GM21576 (cell line): Measurements from ENCODE around the gene TSC2.
"Not testable (repeated sequence)": the region's sequence is repeated elsewhere in the genome, so short reads cannot be mapped to it uniquely, and the experiment has no call there.

Experiments used
- ATAC-seq: cut with Tn5 transposase; IDR thresholded peaks from one replicate; pipeline ENCODE4 v1.9.1; 2021; ENCODE audit warnings: mild to moderate bottlenecking, moderate library complexity; ENCODE audit not compliant: unreplicated experiment

TSC2 gene

DNA sequence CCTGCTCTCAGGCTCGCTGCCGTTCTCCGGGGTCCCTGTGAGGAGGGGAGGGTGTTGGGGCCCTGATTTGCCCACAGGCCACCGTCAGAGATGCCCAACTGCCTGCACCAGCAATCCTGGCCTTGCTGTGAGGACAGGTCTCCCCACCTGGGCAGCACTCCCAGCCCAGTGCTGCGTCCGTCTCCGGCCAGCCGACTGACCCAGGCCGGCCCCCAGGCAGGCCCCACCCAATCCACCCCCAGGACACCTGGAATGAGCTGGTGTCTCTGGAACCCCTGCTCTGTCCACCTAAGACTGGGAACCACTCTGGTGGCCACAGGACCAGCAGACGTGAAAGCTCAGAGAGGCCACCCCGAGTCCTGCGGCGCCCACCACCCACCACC lies 67.8 kb downstream of the TSC2 start:
- ATAC-seq: no peak

GRCh38 chr16:2116428-2116827 lies 68.6 kb downstream of the TSC2 start:
- not testable (repeated sequence) for ATAC-seq

- ATAC-seq: not testable (repeated sequence)
These were observed 69.6 kb downstream of the TSC2 start for GRCh38 chr16:2117341-2117740.

DNA sequence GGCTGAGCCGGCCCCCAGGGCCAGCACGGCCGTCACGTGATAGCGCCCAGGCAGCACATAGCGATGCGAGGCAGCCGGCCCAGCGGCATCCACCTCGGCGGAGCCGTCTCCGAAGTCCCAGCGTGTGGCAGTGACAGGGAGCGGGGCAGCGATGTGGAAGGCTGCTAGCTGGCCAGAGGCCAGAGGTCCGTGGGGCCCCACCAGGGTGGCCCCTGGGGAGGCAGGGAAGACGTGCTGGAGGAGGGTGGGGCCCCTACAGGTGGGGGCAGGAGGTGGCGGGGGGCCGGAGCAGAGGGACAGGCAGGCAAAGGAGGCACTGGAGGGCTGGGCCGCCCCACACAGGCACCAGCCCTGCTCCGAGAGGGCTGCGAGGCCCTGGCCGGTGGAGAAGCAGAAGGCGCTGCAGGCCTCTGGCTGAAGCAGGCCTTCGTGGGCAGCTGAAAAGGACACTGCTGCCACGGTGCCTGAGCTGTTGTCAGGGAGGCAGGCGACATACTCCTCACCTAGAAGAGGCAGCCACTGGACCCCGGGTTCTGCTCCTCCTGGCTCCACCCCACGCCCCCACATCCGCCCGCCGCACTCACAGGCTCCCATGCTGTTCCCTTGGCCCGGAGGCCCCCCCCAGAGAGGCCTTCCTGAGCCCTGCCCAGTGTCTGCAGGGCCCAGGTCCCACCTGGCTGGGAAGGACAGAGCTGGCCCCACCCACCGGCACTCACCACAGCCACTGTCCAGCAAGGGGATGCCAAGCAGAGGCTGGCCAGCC lies 70.4 kb downstream of the TSC2 start:
- ATAC-seq: not testable (repeated sequence)

DNA sequence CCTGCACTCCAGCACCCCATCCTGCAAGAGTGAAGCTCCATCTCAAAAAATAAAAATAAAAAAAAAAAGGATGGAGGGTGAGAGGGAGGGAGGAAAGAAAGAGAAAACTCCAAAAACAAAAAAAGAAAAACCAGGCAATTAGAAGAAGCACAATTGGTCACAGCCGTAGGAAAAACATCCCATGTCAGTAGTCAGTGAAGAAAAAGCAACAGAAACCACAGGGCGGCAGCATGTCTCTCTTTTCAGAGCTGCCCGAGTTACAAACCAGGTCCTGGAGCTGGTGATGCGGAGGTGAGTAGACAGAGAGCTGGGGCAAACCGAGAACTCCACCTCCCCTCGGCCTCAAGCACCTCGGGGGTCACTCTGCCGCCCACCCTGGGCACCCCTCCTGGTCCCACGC lies 73.5 kb downstream of the TSC2 start:
- ATAC-seq: not testable (repeated sequence)

DNA sequence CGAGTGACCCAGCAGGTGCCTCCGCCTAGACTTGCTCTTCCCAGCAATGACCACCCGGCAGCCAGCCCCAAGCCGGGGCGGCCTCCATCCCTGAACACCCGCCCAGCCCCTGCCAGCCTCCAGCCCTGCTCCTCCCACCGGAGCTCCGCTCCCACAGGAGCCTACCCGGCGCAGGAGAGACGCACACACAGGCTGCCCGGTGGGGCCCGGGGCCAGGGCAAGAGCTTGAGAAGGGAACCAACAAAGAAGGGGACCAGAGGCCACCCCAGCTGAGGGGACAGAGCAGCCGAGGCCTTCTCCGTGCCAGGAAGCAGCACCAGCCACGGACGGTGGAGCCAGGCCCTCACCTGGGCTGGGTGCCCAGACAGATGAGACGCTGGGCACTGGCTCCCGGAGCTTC lies 74.1 kb downstream of the TSC2 start:
- ATAC-seq: no peak

DNA sequence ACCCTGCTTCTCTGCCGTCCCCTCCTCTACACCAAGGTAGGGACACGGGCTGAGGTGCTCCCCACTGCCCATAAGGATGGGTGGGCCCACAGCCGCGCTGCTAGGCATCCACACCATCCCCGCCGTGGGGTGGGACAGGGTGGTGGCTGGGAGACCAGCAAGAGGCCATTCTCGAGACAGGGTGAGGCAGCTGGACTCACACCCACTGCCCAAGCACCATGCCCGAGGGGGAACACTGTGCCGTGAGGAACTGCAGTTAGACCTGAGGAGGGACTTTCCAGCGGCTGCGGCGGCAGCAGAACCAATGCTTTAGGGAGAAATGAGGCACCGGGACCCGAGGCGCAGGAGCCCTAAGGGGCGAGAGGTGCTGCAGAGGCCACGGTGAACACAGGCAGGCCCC lies 74.6 kb downstream of the TSC2 start:
- no peak for ATAC-seq

GRCh38 chr16:2122934-2123683 lies 75.3 kb downstream of the TSC2 start:
- not testable (repeated sequence) for ATAC-seq

DNA sequence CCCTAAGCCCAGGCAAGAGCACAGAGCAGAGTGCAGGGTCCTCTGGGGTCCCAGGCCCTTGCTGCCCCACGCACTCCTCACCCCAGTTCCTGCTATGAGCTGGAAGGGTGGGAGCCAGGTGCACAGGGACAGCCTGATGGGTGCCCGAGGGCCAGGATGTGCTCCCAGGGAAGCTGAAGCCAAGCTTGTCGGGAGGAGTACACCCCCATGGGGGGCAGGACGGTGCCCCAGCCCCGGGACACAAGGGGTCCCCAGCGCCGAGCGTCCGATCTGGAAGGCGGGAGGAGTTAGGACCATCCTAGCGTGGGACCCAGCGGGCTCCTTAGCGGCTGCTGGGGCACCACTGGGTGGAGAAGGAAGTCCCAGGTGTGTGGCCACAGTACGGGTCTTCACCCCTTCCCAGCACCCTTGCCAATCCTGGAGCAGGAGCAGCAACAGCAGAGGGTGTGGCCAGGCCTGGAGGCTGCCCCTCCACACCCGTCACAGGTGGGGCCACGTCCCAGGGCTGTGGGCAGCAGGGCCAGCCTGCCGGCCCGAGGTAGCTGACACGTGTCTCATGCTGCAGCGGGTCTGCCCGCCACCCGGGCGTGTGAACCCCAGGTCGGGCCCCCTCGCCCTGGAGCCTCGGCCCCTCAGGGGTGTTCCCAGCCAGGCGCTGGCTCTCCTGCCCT lies 76.1 kb downstream of the TSC2 start:
- ATAC-seq: not testable (repeated sequence)

DNA sequence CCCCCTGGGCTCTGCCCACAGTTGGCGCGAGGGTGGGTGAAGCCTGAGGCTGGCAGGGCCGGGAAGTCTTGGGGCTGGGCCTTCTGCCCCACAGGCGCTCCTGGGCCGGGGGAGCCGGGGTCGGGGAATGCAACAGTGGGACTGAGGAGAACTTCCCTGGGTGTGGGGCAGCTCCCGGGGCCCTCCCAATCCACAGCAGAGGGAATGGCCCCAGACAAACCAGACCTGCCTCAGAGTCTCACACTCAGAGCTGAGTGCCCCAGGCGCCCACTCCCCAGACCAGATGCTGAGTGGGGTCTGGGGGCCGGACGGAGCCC lies 76.5 kb downstream of the TSC2 start:
- ATAC-seq: not testable (repeated sequence)

DNA sequence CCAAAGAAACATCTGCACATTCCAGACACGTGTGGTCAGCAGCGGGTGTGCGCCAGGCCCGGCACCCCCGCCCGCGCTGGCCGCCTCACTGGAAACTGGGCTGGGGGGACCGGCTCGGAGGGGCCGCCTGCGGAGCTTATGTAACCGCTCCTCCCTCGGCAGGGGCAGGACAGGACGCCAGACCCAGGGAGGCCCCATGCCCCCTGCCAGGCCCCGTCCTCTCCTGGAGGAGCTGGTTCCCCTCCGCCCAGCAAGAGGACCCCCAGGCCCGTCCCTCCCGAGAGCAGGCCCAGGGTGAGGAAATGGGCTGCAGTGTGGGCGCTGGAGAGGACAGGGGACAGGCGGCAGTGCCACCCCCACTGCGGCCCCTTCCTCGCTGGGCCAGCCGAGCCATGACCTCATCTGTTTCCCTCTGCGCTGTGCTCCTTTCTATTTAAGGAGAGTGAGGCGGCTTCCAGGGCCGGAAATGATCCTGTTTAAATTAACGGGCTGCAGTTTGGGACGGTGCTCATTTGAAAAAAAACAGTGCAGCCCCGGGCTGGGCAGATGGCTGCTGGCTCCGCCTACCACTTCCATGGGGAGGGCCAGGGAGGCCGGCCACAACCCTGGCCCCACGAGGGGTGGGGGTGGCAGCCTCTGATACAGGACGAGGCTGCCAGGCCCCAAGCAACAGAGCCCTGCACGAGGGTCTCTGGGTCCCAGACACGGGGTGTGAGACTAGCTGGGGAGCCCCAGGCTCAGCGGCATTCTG lies 77.1 kb downstream of the TSC2 start:
- ATAC-seq: not testable (repeated sequence)

- not testable (repeated sequence) for ATAC-seq
These were observed 77.8 kb downstream of the TSC2 start for GRCh38 chr16:2125609-2126008.

GRCh38 chr16:2126161-2126743 lies 78.5 kb downstream of the TSC2 start:
- not testable (repeated sequence) for ATAC-seq

GRCh38 chr16:2126928-2127556 lies 79.3 kb downstream of the TSC2 start:
- ATAC-seq: not testable (repeated sequence)

GRCh38 chr16:2127630-2128280 lies 80.0 kb downstream of the TSC2 start:
- ATAC-seq: not testable (repeated sequence)

DNA sequence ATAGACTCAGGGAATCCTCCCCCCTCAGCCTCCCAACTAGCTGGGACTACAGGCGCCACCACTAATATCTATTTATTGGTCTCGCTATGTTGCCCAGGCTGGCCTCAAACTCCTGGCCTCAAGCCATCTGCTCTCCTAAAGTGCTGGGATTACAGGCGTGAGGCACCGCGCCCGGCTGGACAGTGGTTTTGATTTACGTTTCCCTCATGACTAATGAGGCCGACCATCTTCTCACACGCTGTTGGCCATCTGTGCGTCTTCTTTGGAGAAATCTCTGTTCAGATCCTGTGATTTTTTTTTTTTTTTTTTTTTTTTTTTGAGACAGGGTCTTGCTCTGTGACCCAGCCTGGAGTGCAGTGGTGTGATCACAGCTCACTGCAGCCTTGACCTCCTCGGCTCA lies 81.5 kb downstream of the TSC2 start:
- not testable (repeated sequence) for ATAC-seq

GRCh38 chr16:2129890-2130447 lies 82.2 kb downstream of the TSC2 start:
- ATAC-seq: not testable (repeated sequence)

DNA sequence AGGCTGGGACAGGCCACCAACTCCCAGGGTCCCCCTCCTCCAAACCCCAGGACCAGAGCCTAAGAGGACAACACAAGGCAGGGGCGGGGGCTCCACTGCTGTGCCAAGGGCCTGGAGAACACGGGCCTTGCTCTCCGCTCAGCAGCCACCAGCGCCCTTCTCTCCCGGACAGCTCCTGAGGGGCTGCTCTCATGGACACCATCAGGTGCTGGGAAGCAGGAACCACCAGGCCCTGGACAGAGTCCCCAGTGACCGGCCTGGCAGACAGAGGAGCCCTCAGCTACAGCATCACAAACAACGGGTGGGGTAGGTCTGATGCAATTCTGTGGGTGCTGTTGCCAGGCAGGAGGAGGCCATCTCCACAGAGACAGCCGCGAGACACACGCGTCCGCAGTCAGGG lies 86.0 kb downstream of the TSC2 start:
- ATAC-seq: not testable (repeated sequence)

DNA sequence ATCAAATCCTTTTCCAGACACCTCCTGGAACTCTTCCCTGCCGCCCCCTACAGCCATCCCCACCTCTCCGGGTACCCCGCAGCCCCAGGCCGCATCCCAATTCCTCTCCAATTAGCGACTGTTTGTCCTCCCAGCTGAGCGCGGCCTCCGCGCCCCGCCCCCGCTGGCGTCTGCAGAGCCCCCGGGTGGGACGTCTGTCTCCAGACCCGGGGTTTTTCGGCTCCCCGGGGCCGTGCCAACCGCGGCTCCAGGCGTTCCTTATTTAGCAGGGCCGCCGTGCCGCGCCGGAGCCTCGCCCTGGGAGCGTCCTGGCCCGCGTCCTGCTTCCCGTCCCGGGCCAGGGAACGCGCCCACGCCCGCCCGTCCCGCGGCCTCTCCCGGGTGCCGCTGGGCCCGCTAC lies 87.3 kb downstream of the TSC2 start:
- ATAC-seq: not testable (repeated sequence)
